Lower leg skin (tissue), 3 donors: Measurements from ENCODE around the gene GABRG2.

Experiments used
- POLR2A ChIP-seq, 2 donors: fragments of 450-650 bp; IDR thresholded peaks; one replicate each; pipeline ENCODE4 v1.6.1; 2016 to 2017; ENCODE audit warnings: antibody characterized with exemption in 2 of 2, mild to moderate bottlenecking in 1 of 2, moderate library complexity in 1 of 2
- TF ChIP-seq, protein P1 (sequence below), 3 donors: fragments of 450-650 bp; IDR thresholded peaks; one replicate each; pipeline ENCODE4 v1.5.1; 2016; ENCODE audit warnings: antibody characterized with exemption in 3 of 3, mild to moderate bottlenecking in 3 of 3, moderate library complexity in 2 of 3

- TF ChIP-seq, protein P1, sequence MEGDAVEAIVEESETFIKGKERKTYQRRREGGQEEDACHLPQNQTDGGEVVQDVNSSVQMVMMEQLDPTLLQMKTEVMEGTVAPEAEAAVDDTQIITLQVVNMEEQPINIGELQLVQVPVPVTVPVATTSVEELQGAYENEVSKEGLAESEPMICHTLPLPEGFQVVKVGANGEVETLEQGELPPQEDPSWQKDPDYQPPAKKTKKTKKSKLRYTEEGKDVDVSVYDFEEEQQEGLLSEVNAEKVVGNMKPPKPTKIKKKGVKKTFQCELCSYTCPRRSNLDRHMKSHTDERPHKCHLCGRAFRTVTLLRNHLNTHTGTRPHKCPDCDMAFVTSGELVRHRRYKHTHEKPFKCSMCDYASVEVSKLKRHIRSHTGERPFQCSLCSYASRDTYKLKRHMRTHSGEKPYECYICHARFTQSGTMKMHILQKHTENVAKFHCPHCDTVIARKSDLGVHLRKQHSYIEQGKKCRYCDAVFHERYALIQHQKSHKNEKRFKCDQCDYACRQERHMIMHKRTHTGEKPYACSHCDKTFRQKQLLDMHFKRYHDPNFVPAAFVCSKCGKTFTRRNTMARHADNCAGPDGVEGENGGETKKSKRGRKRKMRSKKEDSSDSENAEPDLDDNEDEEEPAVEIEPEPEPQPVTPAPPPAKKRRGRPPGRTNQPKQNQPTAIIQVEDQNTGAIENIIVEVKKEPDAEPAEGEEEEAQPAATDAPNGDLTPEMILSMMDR (IDR thresholded peaks at IDR 0.05), result no peak
- TF ChIP-seq POLR2A (IDR thresholded peaks at IDR 0.05), result no peak
Observed at GRCh38 chr5:162078805-162079204, 11.2 kb downstream of the GABRG2 start.
